ENCODE measurements around the gene SLC15A5.

The SLC15A5 gene

DNA sequence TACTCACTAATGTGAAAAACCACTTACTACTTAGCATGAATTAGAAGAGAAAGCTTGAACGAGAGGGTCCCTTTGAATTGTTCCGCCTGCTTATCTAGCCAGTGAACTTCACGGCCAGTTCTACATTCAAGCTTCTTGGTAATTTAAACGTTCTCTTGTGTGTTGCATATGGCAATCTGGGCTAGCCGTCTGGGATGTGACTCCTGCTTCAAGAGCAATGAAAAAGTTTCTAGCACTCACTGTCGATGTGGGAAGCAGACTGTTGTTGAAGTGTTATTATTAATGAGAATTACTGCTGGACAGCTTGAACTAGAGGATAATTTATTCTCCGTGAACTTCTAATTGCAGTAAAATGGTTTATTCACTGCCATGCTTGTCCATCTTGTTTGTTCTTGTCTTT is 93.9 kb downstream of the SLC15A5 start:
- no peak for DNase-seq (ENCODE audit: low read depth in 2 of 3, low spot score in 2 of 3)

GRCh38 chr12:16175840-16176239 is 101.6 kb downstream of the SLC15A5 start:
- no peak for DNase-seq (ENCODE audit: low read depth in 2 of 3, low spot score in 2 of 3)

GRCh38 chr12:16174282-16174681 is 103.2 kb downstream of the SLC15A5 start:
- DNase-seq (ENCODE audit: low read depth in 2 of 3, low spot score in 2 of 3): no peak

DNA sequence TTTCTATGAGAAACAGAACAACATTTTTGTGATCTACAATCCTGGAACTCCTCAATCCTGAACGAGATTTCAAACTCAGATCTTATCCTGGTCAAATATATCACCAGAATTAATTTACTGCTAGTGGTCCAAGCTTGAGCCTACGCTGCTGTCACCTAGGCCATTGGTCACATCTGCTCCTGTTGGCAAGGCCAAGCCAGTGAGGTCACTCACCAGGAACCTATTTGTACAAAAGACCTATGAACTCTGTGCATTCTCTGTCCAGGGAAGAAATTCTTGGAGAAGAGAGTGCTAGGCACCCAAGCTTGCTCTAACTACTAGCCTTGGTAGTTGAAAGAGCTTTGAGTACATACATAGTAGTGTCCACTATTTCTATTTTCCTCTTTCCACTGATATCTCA is 106.1 kb downstream of the SLC15A5 start:
- DNase-seq (ENCODE audit: low read depth in 2 of 3, low spot score in 2 of 3): no peak

- DNase-seq (ENCODE audit: low read depth in 2 of 3, low spot score in 2 of 3): no peak
Measured at GRCh38 chr12:16168078-16168477, 109.4 kb downstream of the SLC15A5 start.

DNA sequence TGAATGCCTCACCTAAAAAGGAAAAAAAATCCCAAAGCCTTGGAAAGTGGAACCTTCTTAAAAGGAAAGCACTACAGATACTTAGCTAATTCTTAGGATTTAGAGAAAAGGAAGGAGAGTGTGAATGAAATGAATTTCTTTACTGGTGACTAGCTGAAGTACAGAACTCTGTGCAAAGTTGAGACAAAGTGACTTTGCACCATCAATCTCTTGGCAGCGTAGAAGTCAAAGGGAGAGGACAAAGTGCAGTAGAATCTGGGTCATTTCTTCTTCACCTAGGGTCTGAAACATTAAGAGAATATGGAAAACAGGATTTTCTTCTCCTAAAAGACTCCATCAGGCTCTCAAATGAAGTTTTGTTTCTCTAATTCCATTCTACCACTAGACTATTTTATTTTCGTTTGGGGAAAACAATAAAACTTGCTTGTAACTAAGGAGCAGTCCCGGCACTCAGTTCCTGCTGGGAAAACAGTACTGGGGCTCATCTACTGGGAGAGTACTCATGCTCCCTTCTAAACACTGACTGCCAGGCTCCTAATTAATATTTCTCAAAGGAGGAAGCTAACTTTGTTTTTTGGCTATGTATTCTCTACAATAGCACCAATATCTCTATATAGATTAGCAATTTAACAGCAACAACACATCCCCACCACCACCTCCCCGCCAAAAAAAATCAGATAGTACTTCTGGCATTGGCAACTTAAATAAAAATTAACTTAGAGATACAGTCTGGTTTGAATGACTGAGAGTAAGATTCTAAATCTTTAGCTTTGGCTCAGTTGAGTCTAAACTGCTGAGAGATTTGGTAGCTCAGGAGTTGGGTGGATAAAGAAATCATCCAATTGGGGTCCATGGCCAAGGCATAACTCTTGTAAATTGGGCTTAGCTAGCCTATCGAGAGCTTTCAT is 110.7 kb downstream of the SLC15A5 start:
- no peak for DNase-seq (ENCODE audit: low read depth in 2 of 3, low spot score in 2 of 3)

- DNase-seq (ENCODE audit: low read depth in 2 of 3, low spot score in 2 of 3): no peak
Measured at GRCh38 chr12:16165506-16165905, 112.0 kb downstream of the SLC15A5 start.

DNA sequence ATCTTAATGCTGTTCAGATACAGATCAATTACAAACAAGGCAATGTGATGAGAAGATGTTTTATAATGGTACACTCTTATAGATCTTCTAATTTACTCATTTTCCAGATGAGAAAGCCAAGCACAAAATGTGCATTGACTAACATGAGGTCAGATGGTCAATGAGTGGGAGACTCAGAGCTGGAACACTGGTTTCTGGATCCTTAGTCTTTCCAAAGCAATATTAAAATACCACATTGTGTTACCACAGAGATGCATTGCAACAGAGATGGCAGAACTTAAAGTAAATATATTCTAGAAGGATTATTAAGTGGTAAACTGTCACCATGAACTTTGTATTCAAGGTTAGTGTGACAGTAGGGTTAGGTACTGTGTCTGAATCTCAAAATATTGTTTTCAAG is 113.6 kb downstream of the SLC15A5 start:
- no peak for DNase-seq (ENCODE audit: low read depth in 2 of 3, low spot score in 2 of 3)

- no peak for DNase-seq (ENCODE audit: low read depth in 2 of 3, low spot score in 2 of 3)
Measured at GRCh38 chr12:16163146-16163545, 114.3 kb downstream of the SLC15A5 start.

GRCh38 chr12:16159571-16159970 is 117.9 kb downstream of the SLC15A5 start:
- no peak for DNase-seq (ENCODE audit: low read depth in 2 of 3, low spot score in 2 of 3)

- no peak for DNase-seq (ENCODE audit: low read depth in 2 of 3, low spot score in 2 of 3)
Measured at GRCh38 chr12:16158050-16158449, 119.4 kb downstream of the SLC15A5 start.

DNA sequence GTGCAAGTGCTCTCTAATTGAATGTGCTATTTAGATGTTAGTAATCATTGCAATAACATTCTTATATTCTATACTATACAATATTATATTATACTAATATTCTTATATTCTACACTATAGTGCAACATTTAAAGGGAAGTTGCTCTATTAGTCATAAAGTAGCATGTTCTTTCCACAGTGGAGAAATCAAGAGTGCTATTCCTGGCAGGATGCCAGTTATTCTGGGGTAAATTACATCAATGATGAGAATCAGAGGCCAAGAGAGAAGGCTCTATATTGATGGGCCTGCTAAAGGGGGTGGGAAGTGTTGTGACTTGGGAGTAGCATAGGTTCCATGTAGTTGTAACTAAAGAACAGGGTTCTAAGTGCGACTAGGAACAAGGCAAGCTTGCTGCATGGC is 121.5 kb downstream of the SLC15A5 start:
- DNase-seq (ENCODE audit: low read depth in 2 of 3, low spot score in 2 of 3): no peak

GRCh38 chr12:16154990-16155389 is 122.5 kb downstream of the SLC15A5 start:
- no peak for DNase-seq (ENCODE audit: low read depth in 2 of 3, low spot score in 2 of 3)

GRCh38 chr12:16152885-16153673 is 124.4 kb downstream of the SLC15A5 start:
- DNase-seq (ENCODE audit: low read depth in 2 of 3, low spot score in 2 of 3): no peak

GRCh38 chr12:16150276-16150675 is 127.2 kb downstream of the SLC15A5 start:
- no peak for DNase-seq (ENCODE audit: low read depth in 2 of 3, low spot score in 2 of 3)

GRCh38 chr12:16148938-16149337 is 128.5 kb downstream of the SLC15A5 start:
- DNase-seq (ENCODE audit: low read depth in 2 of 3, low spot score in 2 of 3): no peak

Measured in activated CD8-positive, alpha-beta memory T cell treated with anti-CD3 and anti-CD28 coated beads for 48 hours (primary cell).